WI38 (cell line): ENCODE data around the gene UNC13D.

ENCODE experiments used
- H3K4me3 ChIP-seq: 2 replicates; pipeline ENCODE4 v1.5.1; 2011; ENCODE audit warnings: low read depth, mild to moderate bottlenecking, control low read depth, low read length
- CTCF ChIP-seq: IDR thresholded peaks from 2 replicates; pipeline ENCODE4 v1.5.1; 2012; ENCODE audit warnings: low read depth, mild to moderate bottlenecking, control low read depth, low read length

UNC13D gene

GRCh38 chr17:75849724-75850123 is 5.5 kb upstream of the UNC13D start:
- no peak overlapping the region for H3K4me3 ChIP-seq
- TF ChIP-seq CTCF, result no peak

GRCh38 chr17:75849279-75849646 is 5.1 kb upstream of the UNC13D start:
- no peak for TF ChIP-seq CTCF
- no peak overlapping the region for H3K4me3 ChIP-seq

GRCh38 chr17:75848523-75849278 is 4.5 kb upstream of the UNC13D start:
- peak; percentile 72 for TF ChIP-seq CTCF
- no peak overlapping the region for H3K4me3 ChIP-seq

GRCh38 chr17:75847614-75848522 is 3.7 kb upstream of the UNC13D start:
- H3K4me3 ChIP-seq, result no peak overlapping the region
- TF ChIP-seq CTCF, result no peak

- H3K4me3 ChIP-seq, result no peak overlapping the region
- TF ChIP-seq CTCF, result no peak
These were observed 2.7 kb upstream of the UNC13D start for GRCh38 chr17:75846692-75847613.

- H3K4me3 ChIP-seq, result no peak overlapping the region
- TF ChIP-seq CTCF, result no peak
These were observed 1.9 kb upstream of the UNC13D start for GRCh38 chr17:75845933-75846691.
